HG03139 (cell line): ENCODE results near the gene GRK5.

Source experiments
- ATAC-seq: cut with Tn5 transposase; IDR thresholded peaks from one replicate; pipeline ENCODE4 v1.9.1; 2021; ENCODE audit not compliant: unreplicated experiment

The GRK5 gene

GRCh38 chr10:119357412-119358151 is 150.2 kb downstream of the GRK5 start:
- no peak for ATAC-seq

- ATAC-seq = no peak
Measured at GRCh38 chr10:119358152-119358512, 150.8 kb downstream of the GRK5 start.

- no peak for ATAC-seq
Measured at GRCh38 chr10:119358567-119358966, 151.2 kb downstream of the GRK5 start.

- ATAC-seq = no peak
Measured at GRCh38 chr10:119359025-119359424, 151.7 kb downstream of the GRK5 start.

- no peak for ATAC-seq
Measured at GRCh38 chr10:119360181-119360921, 153.0 kb downstream of the GRK5 start.

- ATAC-seq = no peak
Measured at GRCh38 chr10:119361037-119361436, 153.7 kb downstream of the GRK5 start.

GRCh38 chr10:119362122-119362521 is 154.8 kb downstream of the GRK5 start:
- no peak for ATAC-seq

GRCh38 chr10:119364645-119365600 is 157.6 kb downstream of the GRK5 start:
- ATAC-seq = no peak

- ATAC-seq = no peak
Measured at GRCh38 chr10:119365773-119366599, 158.6 kb downstream of the GRK5 start.

- ATAC-seq = no peak
Measured at GRCh38 chr10:119367841-119368549, 160.6 kb downstream of the GRK5 start.

GRCh38 chr10:119368581-119368980 is 161.2 kb downstream of the GRK5 start:
- no peak for ATAC-seq

- peak; percentile 62 for ATAC-seq
Measured at GRCh38 chr10:119368991-119369869, 161.9 kb downstream of the GRK5 start.

GRCh38 chr10:119370111-119370741 is 162.9 kb downstream of the GRK5 start:
- ATAC-seq = no peak

- no peak for ATAC-seq
Measured at GRCh38 chr10:119370972-119371703, 163.8 kb downstream of the GRK5 start.

GRCh38 chr10:119371704-119372663 is 164.6 kb downstream of the GRK5 start:
- ATAC-seq = no peak

GRCh38 chr10:119373294-119374102 is 166.1 kb downstream of the GRK5 start:
- no peak for ATAC-seq
